Astrocyte of the cerebellum (primary cell): ENCODE data around the gene FGR.

Experiments
- DNase-seq: peaks from one replicate; pipeline ENCODE4 v3.0.0-alpha.2; 2011; ENCODE audit warnings: low read depth
- H3K4me3 ChIP-seq: 2 replicates; pipeline ENCODE4 v1.5.1; 2011; ENCODE audit warnings: mild to moderate bottlenecking, low read depth, low read length, moderate library complexity
- in situ Hi-C: cut with HindIII; loops from 2 replicates; pipeline ENCODE4 v1.10.0; 2017; ENCODE audit warnings: low sequenced_read_pairs
- TF ChIP-seq, protein P1 (sequence below): IDR thresholded peaks from 2 replicates; pipeline ENCODE4 v1.5.1; 2012; ENCODE audit warnings: low read length, low read depth, moderate library complexity, mild to moderate bottlenecking; ENCODE audit errors: missing control alignments

Gene FGR

GRCh38 chr1:27600498-27601175 lies 34.3 kb downstream of the FGR start:
- peak overlapping the region; percentile 87 for H3K4me3 ChIP-seq
- TF ChIP-seq, protein P1, sequence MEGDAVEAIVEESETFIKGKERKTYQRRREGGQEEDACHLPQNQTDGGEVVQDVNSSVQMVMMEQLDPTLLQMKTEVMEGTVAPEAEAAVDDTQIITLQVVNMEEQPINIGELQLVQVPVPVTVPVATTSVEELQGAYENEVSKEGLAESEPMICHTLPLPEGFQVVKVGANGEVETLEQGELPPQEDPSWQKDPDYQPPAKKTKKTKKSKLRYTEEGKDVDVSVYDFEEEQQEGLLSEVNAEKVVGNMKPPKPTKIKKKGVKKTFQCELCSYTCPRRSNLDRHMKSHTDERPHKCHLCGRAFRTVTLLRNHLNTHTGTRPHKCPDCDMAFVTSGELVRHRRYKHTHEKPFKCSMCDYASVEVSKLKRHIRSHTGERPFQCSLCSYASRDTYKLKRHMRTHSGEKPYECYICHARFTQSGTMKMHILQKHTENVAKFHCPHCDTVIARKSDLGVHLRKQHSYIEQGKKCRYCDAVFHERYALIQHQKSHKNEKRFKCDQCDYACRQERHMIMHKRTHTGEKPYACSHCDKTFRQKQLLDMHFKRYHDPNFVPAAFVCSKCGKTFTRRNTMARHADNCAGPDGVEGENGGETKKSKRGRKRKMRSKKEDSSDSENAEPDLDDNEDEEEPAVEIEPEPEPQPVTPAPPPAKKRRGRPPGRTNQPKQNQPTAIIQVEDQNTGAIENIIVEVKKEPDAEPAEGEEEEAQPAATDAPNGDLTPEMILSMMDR: peak; percentile 29
- no peak for DNase-seq
- in situ Hi-C loops: loop anchor here (10.0 kb wide), 1 partner anchor 46 kb away; no protein-coding TSS in a partner anchor

DNA sequence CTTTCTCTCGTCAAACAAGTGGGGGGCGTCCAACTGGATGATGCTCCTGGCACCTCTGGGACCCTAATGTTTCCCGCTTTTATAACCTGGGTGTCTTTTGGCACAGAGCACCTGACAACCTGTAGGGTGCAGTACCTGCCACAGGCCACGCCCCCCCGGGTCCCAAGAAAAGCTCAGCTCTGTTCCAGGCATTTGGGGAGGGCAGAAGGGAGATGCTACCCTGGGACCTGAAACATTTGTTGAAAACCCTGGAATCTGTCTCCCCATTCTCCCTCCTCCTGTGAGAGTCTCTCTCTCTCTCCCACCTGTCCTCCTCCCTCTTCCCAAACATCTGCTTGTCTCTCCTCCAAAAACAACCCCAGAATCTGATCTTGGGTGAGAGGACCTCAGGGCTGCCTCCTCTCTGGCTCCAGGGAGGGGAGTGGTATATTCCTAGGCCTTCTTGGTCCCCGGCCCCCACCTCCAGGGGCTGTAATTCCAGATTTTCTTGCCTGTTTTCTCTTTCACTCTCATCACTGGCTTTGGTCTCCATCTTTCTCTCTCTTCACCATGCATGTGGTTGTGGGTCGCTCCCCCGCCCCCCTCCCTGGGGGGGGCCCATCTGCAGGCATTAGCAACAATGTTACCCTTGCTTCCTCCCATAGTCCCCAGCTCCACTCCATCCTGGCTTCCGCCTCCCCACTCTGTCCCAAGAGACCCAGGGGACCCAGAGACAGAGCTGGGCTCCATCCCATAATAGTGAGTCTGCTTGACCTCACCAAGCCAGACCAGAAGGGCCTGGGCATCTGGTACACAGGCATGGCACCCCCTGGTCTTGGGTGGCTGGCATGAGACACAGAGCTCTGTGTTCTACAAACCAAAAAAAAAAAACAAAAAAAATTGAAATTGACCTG lies 35.1 kb downstream of the FGR start:
- TF ChIP-seq, protein P1: no peak
- H3K4me3 ChIP-seq: peak overlapping the region; percentile 0
- in situ Hi-C loops: loop anchor here (5.0 to 10.0 kb wide), 2 partner anchors 45 to 198 kb away; no protein-coding TSS in a partner anchor
- no peak for DNase-seq

- DNase-seq: no peak
- peak overlapping the region; percentile 9 for H3K4me3 ChIP-seq
- in situ Hi-C loops: loop anchor here (5.0 kb wide), 1 partner anchor 197 kb away; no protein-coding TSS in a partner anchor
- TF ChIP-seq, protein P1: no peak
Measured at GRCh38 chr1:27598902-27599528, 36.0 kb downstream of the FGR start.

- TF ChIP-seq, protein P1: no peak
- in situ Hi-C loops: loop anchor here (5.0 kb wide), 1 partner anchor 196 kb away; no protein-coding TSS in a partner anchor
- DNase-seq: no peak
- H3K4me3 ChIP-seq: no peak overlapping the region
Measured at GRCh38 chr1:27598295-27598687, 36.7 kb downstream of the FGR start.

GRCh38 chr1:27597516-27598294 lies 37.3 kb downstream of the FGR start:
- DNase-seq: no peak
- TF ChIP-seq, protein P1: no peak
- no peak overlapping the region for H3K4me3 ChIP-seq
- in situ Hi-C loops: loop anchor here (5.0 kb wide), 1 partner anchor 195 kb away; no protein-coding TSS in a partner anchor
